Common myeloid progenitor, CD34-positive (primary cell): Measurements from ENCODE around the gene ASAP3.

Experiments used
- CTCF ChIA-PET: fragments of 350-600 bp; sonication (Branson Sonifier 250); formaldehyde crosslinking; loops from one replicate; lab custom pipeline; 2021; ENCODE audit warnings: antibody characterized with exemption; lab: Charles Lee
- POLR2A ChIA-PET: fragments of 350-600 bp; sonication (Branson Sonifier 250); formaldehyde crosslinking; loops from one replicate; lab custom pipeline; 2021; ENCODE audit warnings: antibody characterized with exemption; lab: Charles Lee
- DNase-seq, 3 donors: peaks; one replicate each; pipeline versions ENCODE4 v3.0.0 to v3.0.0-alpha.2; 2013
- H3K27ac ChIP-seq, 2 experiments: 1 replicate in 1 of 2; 2 replicates in 1 of 2; pipeline ENCODE4 v1.7.0; 2013; ENCODE audit warnings: inconsistent platforms in 2 of 2, low read length in 2 of 2, mild to moderate bottlenecking in 2 of 2, low read depth in 1 of 2, moderate library complexity in 1 of 2; ENCODE audit not compliant: severe bottlenecking in 2 of 2, insufficient read depth in 1 of 2, poor library complexity in 1 of 2
- H3K27me3 ChIP-seq, 5 experiments: replicated peaks in 2 of 5; 1 replicate in 3 of 5; 2 replicates in 2 of 5; pipeline versions ENCODE4 v1.6.1 to v1.7.0; 2013; ENCODE audit warnings: low read length in 4 of 5, mild to moderate bottlenecking in 2 of 5, moderate library complexity in 2 of 5, inconsistent platforms in 1 of 5; ENCODE audit not compliant: insufficient read depth in 5 of 5, control insufficient read depth in 4 of 5
- H3K36me3 ChIP-seq, 4 experiments: 1 replicate in 2 of 4; 2 replicates in 2 of 4; pipeline versions ENCODE4 v1.6.1 to v1.7.0; 2013; ENCODE audit warnings: low read length in 3 of 4, control low read depth in 1 of 4, mild to moderate bottlenecking in 1 of 4; ENCODE audit not compliant: control insufficient read depth in 4 of 4, insufficient read depth in 4 of 4
- H3K4me1 ChIP-seq, 4 experiments: 1 replicate in 3 of 4; 2 replicates in 1 of 4; pipeline versions ENCODE4 v1.6.1 to v1.7.1; 2013; ENCODE audit warnings: low read length in 3 of 4, mild to moderate bottlenecking in 3 of 4, control low read depth in 1 of 4, inconsistent platforms in 1 of 4, moderate library complexity in 1 of 4; ENCODE audit not compliant: control insufficient read depth in 4 of 4, insufficient read depth in 4 of 4; ENCODE audit errors: control extremely low read depth in 1 of 4
- H3K4me3 ChIP-seq, 7 experiments: 1 replicate in 4 of 7; 2 replicates in 3 of 7; pipeline versions ENCODE4 v1.5.1 to v1.7.0; 2013; ENCODE audit warnings: mild to moderate bottlenecking in 7 of 7, low read length in 6 of 7, moderate library complexity in 6 of 7, inconsistent platforms in 2 of 7, low read depth in 2 of 7, control low read depth in 1 of 7; ENCODE audit not compliant: insufficient read depth in 4 of 7, control insufficient read depth in 1 of 7; ENCODE audit errors: extremely low read depth in 1 of 7
- H3K9me3 ChIP-seq, 5 experiments: 1 replicate in 4 of 5; 2 replicates in 1 of 5; pipeline versions ENCODE4 v1.6.1 to v1.7.1; 2013; ENCODE audit warnings: low read length in 4 of 5, mild to moderate bottlenecking in 2 of 5, inconsistent platforms in 1 of 5, low read depth in 1 of 5, moderate library complexity in 1 of 5; ENCODE audit not compliant: control insufficient read depth in 4 of 5, insufficient read depth in 2 of 5; ENCODE audit errors: control extremely low read depth in 1 of 5
- WGBS: methylation state at CpG from one replicate; pipeline ENCODE4 v1.1.5; 2013; ENCODE audit not compliant: insufficient coverage; 5-methylcytosine and 5-hydroxymethylcytosine counted together

Gene ASAP3

GRCh38 chr1:23462766-23463165 is 21.2 kb downstream of the ASAP3 start:
- Histone ChIP-seq H3K36me3 (no peaks in the 10 kb centered on the region), H3K4me1 (peaks cover 0 to 3% (median 0%) of the 10 kb centered on the region in 4 experiments), H3K9me3 (no peaks in the 10 kb centered on the region), H3K4me3 (no peak overlapping the region), H3K27ac (no peak overlapping the region), H3K27me3 (peaks cover 0 to 2% (median 0%) of the 10 kb centered on the region in 5 experiments)
- WGBS: 100% methylated on average over 1 of the region's 2 CpGs
- no peak for DNase-seq
- ChIA-PET CTCF (no interaction called here), POLR2A (no interaction called here)

- Histone ChIP-seq H3K9me3 (no peaks in the 10 kb centered on the region), H3K4me3 (no peak overlapping the region), H3K27me3 (peaks cover 0 to 2% (median 0%) of the 10 kb centered on the region in 5 experiments), H3K4me1 (peaks cover 0 to 3% (median 2%) of the 10 kb centered on the region in 4 experiments), H3K36me3 (no peaks in the 10 kb centered on the region), H3K27ac (no peak overlapping the region)
- ChIA-PET POLR2A (no interaction called here), CTCF (interaction anchor here (1.2 to 1.5 kb wide), 2 partner anchors 10 to 58 kb away, joined by 3 read pairs; no protein-coding TSS in a partner anchor)
- WGBS: 76% methylated on average over 3 of the region's 3 CpGs
- DNase-seq: no peak
Measured at GRCh38 chr1:23461050-23461449, 22.9 kb downstream of the ASAP3 start.

GRCh38 chr1:23460519-23460918 is 23.5 kb downstream of the ASAP3 start:
- ChIA-PET POLR2A (no interaction called here), CTCF (interaction anchor here (1.2 to 1.5 kb wide), 2 partner anchors 10 to 57 kb away, joined by 3 read pairs; no protein-coding TSS in a partner anchor)
- no peaks in the 10 kb centered on the region for H3K9me3 ChIP-seq
- H3K27ac ChIP-seq: no peak overlapping the region
- WGBS: 90% methylated on average over 3 of the region's 4 CpGs
- peaks cover 0 to 2% (median 0%) of the 10 kb centered on the region in 5 experiments for H3K27me3 ChIP-seq
- peaks cover 0 to 6% (median 2%) of the 10 kb centered on the region in 4 experiments for H3K4me1 ChIP-seq
- no peak for DNase-seq
- H3K36me3 ChIP-seq: no peaks in the 10 kb centered on the region
- no peak overlapping the region for H3K4me3 ChIP-seq

- 0% methylated on average over 1 of the region's 2 CpGs for WGBS
- CTCF ChIA-PET: interaction anchor here (1.2 kb wide), 1 partner anchor 52 kb away, joined by 4 read pairs; no protein-coding TSS in a partner anchor
- no peaks in the 10 kb centered on the region for H3K36me3 ChIP-seq
Measured at GRCh38 chr1:23459338-23459757, 24.6 kb downstream of the ASAP3 start.

GRCh38 chr1:23456226-23456625 is 27.8 kb downstream of the ASAP3 start:
- POLR2A ChIA-PET: no interaction called here
- Histone ChIP-seq H3K4me1 (peaks cover 0 to 14% (median 11%) of the 10 kb centered on the region in 4 experiments), H3K4me3 (no peak overlapping the region), H3K36me3 (no peaks in the 10 kb centered on the region), H3K27ac (no peak overlapping the region), H3K27me3 (peaks cover 0 to 1% (median 0%) of the 10 kb centered on the region in 5 experiments), H3K9me3 (no peaks in the 10 kb centered on the region)
- CTCF ChIA-PET: interaction anchor here (1.2 kb wide), 1 partner anchor 32 kb away, joined by 3 read pairs; no protein-coding TSS in a partner anchor
- 58% methylated on average over 2 of the region's 5 CpGs for WGBS
- DNase-seq: peak; percentile 5 to 28 (median 15)

More at GRCh38 chr1:23459338-23459757, 24.6 kb downstream of the ASAP3 start:
- H3K27ac ChIP-seq: no peak overlapping the region
- no peaks in the 10 kb centered on the region for H3K9me3 ChIP-seq
- peak in 2 of 3 donors; percentile 17 to 28 for DNase-seq
- no peak overlapping the region for H3K4me3 ChIP-seq
- peaks cover 0 to 6% (median 2%) of the 10 kb centered on the region in 4 experiments for H3K4me1 ChIP-seq
- peaks cover 0 to 2% (median 0%) of the 10 kb centered on the region in 5 experiments for H3K27me3 ChIP-seq
- POLR2A ChIA-PET: no interaction called here

- Histone ChIP-seq H3K36me3 (no peaks in the 10 kb centered on the region), H3K4me3 (no peak overlapping the region), H3K4me1 (peaks cover 0 to 14% (median 9%) of the 10 kb centered on the region in 4 experiments), H3K27ac (no peak overlapping the region), H3K27me3 (peaks cover 0 to 1% (median 0%) of the 10 kb centered on the region in 5 experiments), H3K9me3 (no peaks in the 10 kb centered on the region)
- 100% methylated on average over 3 of the region's 3 CpGs for WGBS
- no peak for DNase-seq
- ChIA-PET POLR2A (no interaction called here), CTCF (interaction anchor here (1.2 kb wide), 1 partner anchor 32 kb away, joined by 3 read pairs; no protein-coding TSS in a partner anchor)
Measured at GRCh38 chr1:23453455-23454000, 30.5 kb downstream of the ASAP3 start.

- DNase-seq: peak; percentile 50 to 84 (median 80)
- peaks cover 0 to 1% (median 0%) of the 10 kb centered on the region in 5 experiments for H3K27me3 ChIP-seq
- H3K4me1 ChIP-seq: peaks cover 0 to 14% (median 9%) of the 10 kb centered on the region in 4 experiments
- ChIA-PET POLR2A (no interaction called here), CTCF (interaction anchor here (0.7 to 1.3 kb wide), 2 partner anchors 11 to 93 kb away, joined by 4 read pairs; no protein-coding TSS in a partner anchor)
- no peaks in the 10 kb centered on the region for H3K36me3 ChIP-seq
- 0% methylated on average over 4 of the region's 5 CpGs for whole genome bisulfite sequencing
- no peak overlapping the region for H3K27ac ChIP-seq
- no peak overlapping the region for H3K4me3 ChIP-seq
- no peaks in the 10 kb centered on the region for H3K9me3 ChIP-seq
Measured at GRCh38 chr1:23452011-23452411, 32.0 kb downstream of the ASAP3 start.
